H1 (cell line): ENCODE results near the gene PTPN7. TPM values are rescaled to one million over a fixed set of nuclear protein-coding genes. Genes with fewer than 3 reads are reported as not detected.
A peak's percentile ranks its signal among the peaks of the same experiment; 100 is the strongest.

ENCODE experiments used
- CTCF ChIA-PET: fragments of 300-600 bp; sonication (Branson Sonifier 250); formaldehyde crosslinking; loops from one replicate; lab custom pipeline; 2021; ENCODE audit not compliant: partially characterized antibody; lab: Charles Lee
- POLR2A ChIA-PET: fragments of 300-600 bp; sonication (Branson Sonifier 250); formaldehyde crosslinking; loops from one replicate; lab custom pipeline; 2021; ENCODE audit warnings: inconsistent platforms; ENCODE audit not compliant: partially characterized antibody; lab: Charles Lee
- DNase-seq, 2 experiments: peaks; one replicate each; pipeline versions ENCODE4 v3.0.0 to v3.0.0-alpha.2; 2010 to 2022; ENCODE audit warnings: low spot score in 2 of 2, low read depth in 1 of 2, mixed read lengths in 1 of 2
- FAIRE-seq: peaks from 2 replicates; lab custom pipeline; 2011; peaks lifted over from hg19 to GRCh38; lab: Jason Lieb, UNC
- H2AFZ ChIP-seq: 2 replicates; pipeline ENCODE4 v1.8.1; 2012; ENCODE audit warnings: low read length, inconsistent platforms
- H2AK5ac ChIP-seq: 2 replicates; pipeline ENCODE4 v1.6.1; 2013; ENCODE audit warnings: low read depth, low read length
- H2BK120ac ChIP-seq: replicated peaks from 2 replicates; pipeline ENCODE3; 2013; ENCODE audit warnings: low read depth, low read length, inconsistent platforms
- H2BK12ac ChIP-seq: 2 replicates; pipeline ENCODE4 v1.6.1; 2013; ENCODE audit warnings: low read depth, low read length
- H2BK15ac ChIP-seq: 2 replicates; pipeline ENCODE4 v1.6.1; 2013; ENCODE audit warnings: low read length
- H2BK20ac ChIP-seq: 2 replicates; pipeline ENCODE4 v1.6.1; 2013; ENCODE audit warnings: low read length
- H2BK5ac ChIP-seq: 2 replicates; pipeline ENCODE4 v1.6.1; 2013; ENCODE audit warnings: low read depth, low read length
- H3K14ac ChIP-seq: 2 replicates; pipeline ENCODE4 v1.6.1; 2013; ENCODE audit warnings: inconsistent platforms; ENCODE audit not compliant: insufficient read length
- H3K18ac ChIP-seq: 2 replicates; pipeline ENCODE4 v1.6.1; 2013; ENCODE audit warnings: low read length; ENCODE audit errors: extremely low read depth
- H3K23ac ChIP-seq: 2 replicates; pipeline ENCODE4 v1.6.1; 2013; ENCODE audit warnings: inconsistent platforms; ENCODE audit not compliant: insufficient read length
- H3K23me2 ChIP-seq: 2 replicates; pipeline ENCODE4 v1.6.1; 2013; ENCODE audit warnings: low read depth, low read length
- H3K27ac ChIP-seq: 2 replicates; pipeline ENCODE4 v1.6.1; 2011; ENCODE audit warnings: low read depth, low read length, inconsistent platforms
- H3K27me3 ChIP-seq, 4 experiments: replicated peaks in 1 of 4; 1 replicate in 1 of 4; 2 replicates in 3 of 4; pipeline versions ENCODE4 v1.6.1 to v1.8.1; 2011 to 2013; ENCODE audit warnings: low read length in 3 of 4, mild to moderate bottlenecking in 3 of 4, inconsistent platforms in 2 of 4, mixed read lengths in 2 of 4, moderate library complexity in 1 of 4; ENCODE audit not compliant: control insufficient read depth in 3 of 4, insufficient read depth in 3 of 4; ENCODE audit errors: extremely low read depth in 1 of 4
- H3K36me3 ChIP-seq, 4 experiments: 2 replicates each; pipeline versions ENCODE4 v1.6.1 to v1.8.1; 2011 to 2013; ENCODE audit warnings: mild to moderate bottlenecking in 4 of 4, low read length in 3 of 4, moderate library complexity in 2 of 4, control low read depth in 1 of 4, inconsistent platforms in 1 of 4; ENCODE audit not compliant: insufficient read depth in 4 of 4, control insufficient read depth in 2 of 4
- H3K4ac ChIP-seq: replicated peaks from 2 replicates; pipeline ENCODE3; 2013; ENCODE audit warnings: low read length, low read depth, mixed read lengths, inconsistent platforms; ENCODE audit not compliant: insufficient read length
- H3K4me1 ChIP-seq, 4 experiments: replicated peaks in 1 of 4; 1 replicate in 1 of 4; 2 replicates in 3 of 4; pipeline versions ENCODE4 v1.6.1 to v1.8.1; 2011 to 2013; ENCODE audit warnings: low read length in 3 of 4, inconsistent platforms in 2 of 4, mixed read lengths in 1 of 4; ENCODE audit not compliant: insufficient read depth in 4 of 4, control insufficient read depth in 3 of 4
- H3K4me2 ChIP-seq, 2 experiments: 2 replicates each; pipeline versions ENCODE4 v1.6.1 to v1.8.1; 2011 to 2013; ENCODE audit warnings: low read depth in 2 of 2, low read length in 2 of 2, control low read depth in 1 of 2, inconsistent platforms in 1 of 2, mild to moderate bottlenecking in 1 of 2; ENCODE audit not compliant: insufficient read depth in 1 of 2
- H3K4me3 ChIP-seq, 4 experiments: fragments of 200-600, 300-600 bp in 1 of 4; sonication (generic), shearing (Covaris generic), sonication (Bioruptor Twin) in 1 of 4; 2 replicates each; pipeline versions ENCODE4 v1.5.1 to v1.8.1; 2011 to 2016; ENCODE audit warnings: low read length in 4 of 4, low read depth in 3 of 4, control low read depth in 2 of 4, inconsistent platforms in 2 of 4, mild to moderate bottlenecking in 2 of 4, mixed read lengths in 1 of 4, moderate library complexity in 1 of 4; ENCODE audit not compliant: insufficient read depth in 2 of 4; ENCODE audit errors: extremely low read depth in 1 of 4
- H3K56ac ChIP-seq: replicated peaks from 2 replicates; pipeline ENCODE3; 2013; ENCODE audit warnings: low read depth, mild to moderate bottlenecking, mixed read lengths, low read length, inconsistent platforms; ENCODE audit not compliant: insufficient read length
- H3K79me1 ChIP-seq: 2 replicates; pipeline ENCODE4 v1.6.1; 2013; ENCODE audit warnings: low read depth, low read length, control low read depth
- H3K79me2 ChIP-seq, 2 experiments: 2 replicates each; pipeline versions ENCODE4 v1.6.1 to v1.8.1; 2012 to 2013; ENCODE audit warnings: low read length in 2 of 2, mild to moderate bottlenecking in 2 of 2, inconsistent platforms in 1 of 2; ENCODE audit not compliant: insufficient read depth in 2 of 2, control insufficient read depth in 1 of 2
- H3K9ac ChIP-seq, 4 experiments: replicated peaks in 1 of 4; 1 replicate in 1 of 4; 2 replicates in 3 of 4; pipeline versions ENCODE4 v1.6.1 to v1.8.1; 2011 to 2013; ENCODE audit warnings: low read depth in 3 of 4, low read length in 3 of 4, control low read depth in 2 of 4, mild to moderate bottlenecking in 2 of 4, moderate library complexity in 2 of 4, inconsistent platforms in 1 of 4; ENCODE audit errors: extremely low read depth in 1 of 4
- H3K9me3 ChIP-seq, 2 experiments: 2 replicates each; pipeline versions ENCODE4 v1.6.1 to v1.8.1; 2012 to 2013; ENCODE audit warnings: mild to moderate bottlenecking in 2 of 2, moderate library complexity in 2 of 2, control low read depth in 1 of 2, inconsistent platforms in 1 of 2, low read depth in 1 of 2, low read length in 1 of 2, mixed read lengths in 1 of 2; ENCODE audit not compliant: insufficient read depth in 2 of 2
- H4K20me1 ChIP-seq, 2 experiments: replicated peaks in 1 of 2; 2 replicates each; pipeline versions ENCODE3 to v1.8.1; 2011 to 2013; ENCODE audit warnings: inconsistent platforms in 2 of 2, low read length in 2 of 2, mild to moderate bottlenecking in 1 of 2; ENCODE audit not compliant: insufficient read depth in 2 of 2, control insufficient read depth in 1 of 2
- H4K5ac ChIP-seq: 2 replicates; pipeline ENCODE4 v1.6.1; 2013; ENCODE audit warnings: low read length, low read depth, mixed read lengths, inconsistent platforms; ENCODE audit not compliant: insufficient read length
- H4K8ac ChIP-seq: 2 replicates; pipeline ENCODE4 v1.8.0; 2013; ENCODE audit warnings: mild to moderate bottlenecking, moderate library complexity, low read length, inconsistent platforms; ENCODE audit not compliant: insufficient read depth; ENCODE audit errors: extremely low read depth
- H4K91ac ChIP-seq: replicated peaks from 2 replicates; pipeline ENCODE3; 2013; ENCODE audit warnings: low read length, mixed read lengths, inconsistent platforms; ENCODE audit not compliant: insufficient read length
- CBX8 ChIP-seq: fragments of 300-800, 300-1000 bp; sonication (generic); IDR thresholded peaks from 2 replicates; pipeline ENCODE4 v1.7.1; 2016; ENCODE audit warnings: low read depth, low read length, borderline replicate concordance
- CHD1 ChIP-seq: IDR thresholded peaks from 2 replicates; pipeline ENCODE4 v1.6.1; 2012; ENCODE audit warnings: low read depth, low read length, improper control_type of control experiment
- CTCF ChIP-seq, 3 experiments: IDR thresholded peaks; 1 replicate in 2 of 3; 2 replicates in 1 of 3; pipeline versions ENCODE4 v1.5.1 to v1.6.1; 2011; ENCODE audit warnings: low read length in 3 of 3, mild to moderate bottlenecking in 3 of 3, inconsistent platforms in 2 of 3, low read depth in 1 of 3, moderate library complexity in 1 of 3; ENCODE audit not compliant: insufficient read depth in 1 of 3; ENCODE audit errors: control extremely low read depth in 1 of 3
- EP300 ChIP-seq, 2 experiments: IDR thresholded peaks; 1 replicate in 1 of 2; 2 replicates in 1 of 2; pipeline ENCODE4 v1.6.1; 2011 to 2012; ENCODE audit warnings: low read depth in 2 of 2, low read length in 2 of 2, mild to moderate bottlenecking in 2 of 2, borderline replicate concordance in 1 of 2, inconsistent platforms in 1 of 2, moderate library complexity in 1 of 2
- HDAC2 ChIP-seq, 2 experiments: fragments of 300-600 bp in 1 of 2; sonication (generic) in 1 of 2; IDR thresholded peaks; 2 replicates each; pipeline ENCODE4 v1.6.1; 2011 to 2012; ENCODE audit warnings: low read depth in 2 of 2, low read length in 2 of 2, mild to moderate bottlenecking in 2 of 2, moderate library complexity in 2 of 2, borderline replicate concordance in 1 of 2, inconsistent platforms in 1 of 2
- NANOG ChIP-seq: IDR thresholded peaks from 2 replicates; pipeline ENCODE4 v1.6.1; 2011; ENCODE audit warnings: low read length, low read depth, mild to moderate bottlenecking, inconsistent platforms; ENCODE audit not compliant: insufficient read depth, poor library complexity, severe bottlenecking
- PHF8 ChIP-seq: fragments of 200-600 bp; sonication (generic); conservative IDR thresholded peaks from 2 replicates; pipeline ENCODE4 v1.7.1; 2012; ENCODE audit warnings: low read depth, mild to moderate bottlenecking, inconsistent platforms, low read length, moderate library complexity
- POLR2A ChIP-seq, 2 experiments: IDR thresholded peaks; 1 replicate in 1 of 2; 2 replicates in 1 of 2; pipeline ENCODE4 v1.6.1; 2011; ENCODE audit warnings: low read depth in 2 of 2, low read length in 2 of 2, mild to moderate bottlenecking in 2 of 2; ENCODE audit errors: control extremely low read depth in 1 of 2
- POLR2AphosphoS5 ChIP-seq: IDR thresholded peaks from 2 replicates; pipeline ENCODE4 v1.6.1; 2011; ENCODE audit warnings: low read depth, low read length
- RXRA ChIP-seq: IDR thresholded peaks from 2 replicates; pipeline ENCODE4 v1.6.1; 2011; ENCODE audit warnings: low read depth, mild to moderate bottlenecking, low read length, moderate library complexity; ENCODE audit not compliant: insufficient read depth
- YY1 ChIP-seq: IDR thresholded peaks from 2 replicates; pipeline ENCODE4 v1.6.1; 2011; ENCODE audit warnings: low read depth, mild to moderate bottlenecking, low read length
- WGBS, 2 experiments: shearing (Covaris generic) in 1 of 2; methylation state at CpG; one replicate each; pipeline versions ENCODE4 v1.1.6 to v1.1.7; 2013 to 2015; ENCODE audit warnings: low lambda C conversion rate in 2 of 2, mixed read lengths in 2 of 2, inconsistent platforms in 1 of 2, low coverage in 1 of 2, missing lambda C conversion rate in 1 of 2; ENCODE audit not compliant: insufficient replicate concordance in 2 of 2, insufficient coverage in 1 of 2, insufficient read length in 1 of 2; ENCODE audit errors: extremely low coverage in 1 of 2, missing lambda C conversion rate in 1 of 2; 5-methylcytosine and 5-hydroxymethylcytosine counted together
- polyA plus RNA-seq, 7 experiments: library from polyadenylated mRNA; depleted of rRNA in 3 of 7; stranded (reverse) in 5 of 7; unstranded in 2 of 7; fragments of >200 nt in 5 of 7; fragments of 200-250 nt in 2 of 7; gene quantifications; 1 replicate in 5 of 7; 2 replicates in 1 of 7; 4 replicates in 1 of 7; pipeline versions ENCODE4 v1.2.1 to v1.2.3, GENCODE V29; 2011 to 2013; ENCODE audit warnings: missing spikeins in 2 of 7, mixed read lengths in 2 of 7
- total RNA-seq: library from RNA; stranded (reverse); fragmentation: NEBNext Ultra II Directional; extraction: Animal tissue kit (Norgen Biotek cat#: 25700); gene quantifications from 2 replicates; pipeline ENCODE4 v1.2.1, GENCODE V29; 2021

PTPN7 gene
- total and polyA plus RNA-seq, 2 of the 8 experiments (the other 6 are each of a cell fraction or from before 2014, with no cell fraction given): 0.20 TPM; not detected in 1

GRCh38 chr1:202186327-202186726 lies 25.9 kb upstream of the PTPN7 start:
- Histone ChIP-seq H3K4ac (no peak overlapping the region), H2AK5ac (no peak overlapping the region), H4K91ac (no peak overlapping the region), H3K4me2 (no peak overlapping the region), H3K23ac (no peak overlapping the region), H3K14ac (no peak overlapping the region), H3K18ac (no peak overlapping the region), H3K27ac (no peak overlapping the region), H3K9ac (no peak overlapping the region), H2AFZ (no peak overlapping the region), H3K23me2 (no peaks in the 10 kb centered on the region; the same call in 1 of the 2 replicates), H3K4me1 (peaks cover 0 to 6% (median 4%) of the 10 kb centered on the region in 4 experiments; a peak in 5 of 7 replicates), H3K4me3 (no peak overlapping the region), H4K8ac (no peak overlapping the region), H4K20me1 (no peaks in the 10 kb centered on the region), H3K56ac (no peak overlapping the region), H3K79me2 (no peaks in the 10 kb centered on the region), H3K36me3 (no peaks in the 10 kb centered on the region), H2BK12ac (no peak overlapping the region), H3K9me3 (no peaks in the 10 kb centered on the region), H4K5ac (no peak overlapping the region), H2BK120ac (no peak overlapping the region), H2BK15ac (0 out of 2 replicates have a peak overlapping the region, but pooled peaks have one; percentile 46), H2BK5ac (no peak overlapping the region), H3K79me1 (no peaks in the 10 kb centered on the region), H2BK20ac (no peak overlapping the region), H3K27me3 (no peaks in the 10 kb centered on the region; a peak in 3 of 7 replicates)
- DNase-seq (no peak), FAIRE-seq (no peak)
- ChIA-PET POLR2A (interaction anchor here (1.1 kb wide), 1 partner anchor 23 kb away, joined by 3 read pairs; no protein-coding TSS in a partner anchor), CTCF (interaction anchor here (0.7 to 8.2 kb wide), 19 partner anchors 8 to 533 kb away, joined by 3 to 107 read pairs (median 5); partner anchors contain the start of genes GPR37L1 and LGR6)
- 87% methylated on average over 7 of the region's 7 CpGs; no CpG with 5 or more reads in 1 of the 2 experiments for WGBS, 2 experiments
- no peak for TF ChIP-seq POLR2AphosphoS5
- no peak for TF ChIP-seq PHF8
- no peak for TF ChIP-seq CHD1
- TF ChIP-seq EP300 (IDR thresholded peaks at IDR 0.05; ENCODE audit: borderline replicate concordance in 1 of 2, low read depth in 2 of 2, low read length in 2 of 2): no peak
- TF ChIP-seq YY1: no peak
- TF ChIP-seq NANOG: no peak
- no peak for TF ChIP-seq CBX8
- TF ChIP-seq RXRA: no peak
- no peak for TF ChIP-seq HDAC2 (IDR thresholded peaks at IDR 0.05; ENCODE audit: borderline replicate concordance in 1 of 2, low read depth in 2 of 2, low read length in 2 of 2)
- TF ChIP-seq CTCF (IDR thresholded peaks at IDR 0.05; ENCODE audit: control extremely low read depth in 1 of 3, insufficient read depth in 1 of 3, low read depth in 1 of 3, low read length in 3 of 3): no peak
- TF ChIP-seq POLR2A (IDR thresholded peaks at IDR 0.05; ENCODE audit: control extremely low read depth in 1 of 2, low read depth in 2 of 2, low read length in 2 of 2): no peak
